ENCODE data around the gene NKD2.
"Not testable (repeated sequence)": the region's sequence is repeated elsewhere in the genome, so short reads cannot be mapped to it uniquely, and the experiment has no call there.

Gene NKD2

GRCh38 chr5:966941-967340 lies 41.7 kb upstream of the NKD2 start:
- Histone ChIP-seq H3K27ac (ENCODE audit: low read depth, low read length) (no peak overlapping the region), H3K36me3 (ENCODE audit: control insufficient read depth, low read length) (no peaks in the 10 kb centered on the region), H3K9me3 (ENCODE audit: control insufficient read depth, insufficient read depth, low read length) (no peaks in the 10 kb centered on the region), H3K4me1 (ENCODE audit: control insufficient read depth, low read length) (peaks cover 22% of the 10 kb centered on the region), H3K4me2 (ENCODE audit: low read length) (no peak overlapping the region), H4K20me1 (ENCODE audit: control insufficient read depth, insufficient read depth, low read depth, low read length) (no peaks in the 10 kb centered on the region), H3K79me2 (ENCODE audit: control insufficient read depth, low read length) (no peaks in the 10 kb centered on the region), H3K9me2 (replicated peaks; ENCODE audit: control insufficient read depth, low read length) (no peaks in the 10 kb centered on the region), H3K27me3 (ENCODE audit: control insufficient read depth, low read length) (peaks cover 4% of the 10 kb centered on the region; the same call in 1 of the 2 replicates), H3F3A (ENCODE audit: control insufficient read depth, insufficient read depth) (no peaks in the 10 kb centered on the region), H3K4me3 (ENCODE audit: low read length) (no peak overlapping the region)
- no peak for TF ChIP-seq EZH2phosphoT487 (IDR thresholded peaks at IDR 0.05; ENCODE audit: borderline replicate concordance, low read length)
- TF ChIP-seq CTCF (IDR thresholded peaks at IDR 0.05; ENCODE audit: low read depth, low read length, poor library complexity, severe bottlenecking) = no peak

- TF ChIP-seq CTCF (IDR thresholded peaks at IDR 0.05; ENCODE audit: low read depth, low read length, poor library complexity, severe bottlenecking) (no peak), EZH2phosphoT487 (IDR thresholded peaks at IDR 0.05; ENCODE audit: borderline replicate concordance, low read length) (no peak)
- no peaks in the 10 kb centered on the region for H3K9me2 ChIP-seq (replicated peaks; ENCODE audit: control insufficient read depth, low read length)
- H3K4me3 ChIP-seq (ENCODE audit: low read length) = no peak overlapping the region
- peaks cover 10% of the 10 kb centered on the region for H3K4me1 ChIP-seq (ENCODE audit: control insufficient read depth, low read length)
- no peak overlapping the region for H3K4me2 ChIP-seq (ENCODE audit: low read length)
- H3K9me3 ChIP-seq (ENCODE audit: control insufficient read depth, insufficient read depth, low read length) = no peaks in the 10 kb centered on the region
- H4K20me1 ChIP-seq (ENCODE audit: control insufficient read depth, insufficient read depth, low read depth, low read length) = no peaks in the 10 kb centered on the region
- no peaks in the 10 kb centered on the region for H3F3A ChIP-seq (ENCODE audit: control insufficient read depth, insufficient read depth)
- no peaks in the 10 kb centered on the region for H3K36me3 ChIP-seq (ENCODE audit: control insufficient read depth, low read length)
- H3K27ac ChIP-seq (ENCODE audit: low read depth, low read length) = no peak overlapping the region
- H3K79me2 ChIP-seq (ENCODE audit: control insufficient read depth, low read length) = no peaks in the 10 kb centered on the region
- peaks cover 4% of the 10 kb centered on the region; the same call in 1 of the 2 replicates for H3K27me3 ChIP-seq (ENCODE audit: control insufficient read depth, low read length)
Observed at GRCh38 chr5:968881-969280, 39.7 kb upstream of the NKD2 start.

- no peaks in the 10 kb centered on the region for H4K20me1 ChIP-seq (ENCODE audit: control insufficient read depth, insufficient read depth, low read depth, low read length)
- H3K27me3 ChIP-seq (ENCODE audit: control insufficient read depth, low read length) = peaks cover 4% of the 10 kb centered on the region; the same call in 1 of the 2 replicates
- H3K9me3 ChIP-seq (ENCODE audit: control insufficient read depth, insufficient read depth, low read length) = no peaks in the 10 kb centered on the region
- no peak overlapping the region for H3K4me2 ChIP-seq (ENCODE audit: low read length)
- no peaks in the 10 kb centered on the region for H3K9me2 ChIP-seq (replicated peaks; ENCODE audit: control insufficient read depth, low read length)
- TF ChIP-seq CTCF (IDR thresholded peaks at IDR 0.05; ENCODE audit: low read depth, low read length, poor library complexity, severe bottlenecking) (no peak), EZH2phosphoT487 (IDR thresholded peaks at IDR 0.05; ENCODE audit: borderline replicate concordance, low read length) (no peak)
- no peaks in the 10 kb centered on the region for H3F3A ChIP-seq (ENCODE audit: control insufficient read depth, insufficient read depth)
- H3K4me3 ChIP-seq (ENCODE audit: low read length) = no peak overlapping the region
- no peaks in the 10 kb centered on the region for H3K79me2 ChIP-seq (ENCODE audit: control insufficient read depth, low read length)
- no peaks in the 10 kb centered on the region for H3K36me3 ChIP-seq (ENCODE audit: control insufficient read depth, low read length)
- peaks cover 5% of the 10 kb centered on the region for H3K4me1 ChIP-seq (ENCODE audit: control insufficient read depth, low read length)
- no peak overlapping the region for H3K27ac ChIP-seq (ENCODE audit: low read depth, low read length)
Observed at GRCh38 chr5:969408-969839, 39.2 kb upstream of the NKD2 start.

GRCh38 chr5:972575-972974 lies 36.0 kb upstream of the NKD2 start:
- not testable (repeated sequence) for H3K9me2 ChIP-seq (replicated peaks; ENCODE audit: control insufficient read depth, low read length); H4K20me1 ChIP-seq (ENCODE audit: control insufficient read depth, insufficient read depth, low read depth, low read length); H3K27me3 ChIP-seq (ENCODE audit: control insufficient read depth, low read length); H3K36me3 ChIP-seq (ENCODE audit: control insufficient read depth, low read length); H3K9me3 ChIP-seq (ENCODE audit: control insufficient read depth, insufficient read depth, low read length); H3K27ac ChIP-seq (ENCODE audit: low read depth, low read length); H3F3A ChIP-seq (ENCODE audit: control insufficient read depth, insufficient read depth); H3K4me1 ChIP-seq (ENCODE audit: control insufficient read depth, low read length); H3K79me2 ChIP-seq (ENCODE audit: control insufficient read depth, low read length); H3K4me2 ChIP-seq (ENCODE audit: low read length); H3K4me3 ChIP-seq (ENCODE audit: low read length)

Measured in DOHH2 (cell line).